HepG2 (cell line): ENCODE measurements around the gene SLC36A2. TPM values are rescaled to one million over a fixed set of nuclear protein-coding genes. Genes with fewer than 3 reads are reported as not detected.

Experiments
- ATAC-seq: fragments of 200-7000 bp; cut with Tn5 transposase; 3 replicates; pipeline ENCODE4 v1.9.1; 2020; ENCODE audit warnings: mild to moderate bottlenecking, moderate library complexity
- BruUV-seq: library from RNA; stranded (reverse); fragments of 400-500 nt; replicated peaks from 2 replicates; lab custom pipeline; 2021; lab: Mats Ljungman, UMichigan
- CTCF ChIA-PET: fragments of 300-600 bp; formaldehyde crosslinking; extraction: SDS; loops from one replicate; lab custom pipeline; 2021; ENCODE audit warnings: low total read pairs, inconsistent platforms, low intra/inter-chr PET ratio; lab: Yijun Ruan, JAX
- POLR2A ChIA-PET: fragments of 350-600 bp; sonication (Branson Sonifier 250); formaldehyde crosslinking; loops from one replicate; lab custom pipeline; 2020; ENCODE audit warnings: antibody characterized with exemption, inconsistent platforms; lab: Yijun Ruan, JAX
- DNase-seq: peaks from one replicate; pipeline ENCODE4 v3.0.0-alpha.2; 2015; ENCODE audit warnings: low spot score
- FAIRE-seq: peaks from 3 replicates; lab custom pipeline; 2011; peaks lifted over from hg19 to GRCh38; lab: Jason Lieb, UNC
- H2AFZ ChIP-seq: one replicate; pipeline ENCODE4 v1.6.1; 2011; ENCODE audit warnings: low read length, inconsistent platforms
- H3K27ac ChIP-seq: fragments of 300-600 bp; 3 replicates; pipeline ENCODE4 v1.8.0; 2011; ENCODE audit warnings: mixed run types, mild to moderate bottlenecking, mixed read lengths, low read length, inconsistent platforms; ENCODE audit not compliant: insufficient read depth; ENCODE audit errors: extremely low read length
- H3K27me3 ChIP-seq, 2 experiments: fragments of 200-600 bp in 1 of 2; 2 replicates in 1 of 2; 3 replicates in 1 of 2; pipeline versions ENCODE4 v1.6.0 to v1.8.0; 2011; ENCODE audit warnings: low read length in 2 of 2, mild to moderate bottlenecking in 2 of 2, moderate library complexity in 2 of 2, inconsistent platforms in 1 of 2; ENCODE audit not compliant: insufficient read depth in 2 of 2, control insufficient read depth in 1 of 2
- H3K36me3 ChIP-seq, 2 experiments: fragments of 200-600 bp in 1 of 2; replicated peaks in 1 of 2; 2 replicates in 1 of 2; 3 replicates in 1 of 2; pipeline versions ENCODE4 v1.5.1 to v1.8.0; 2011; ENCODE audit warnings: low read length in 2 of 2, inconsistent platforms in 1 of 2; ENCODE audit not compliant: insufficient read depth in 2 of 2, control insufficient read depth in 1 of 2
- H3K4me1 ChIP-seq: 2 replicates; pipeline ENCODE4 v1.5.1; 2012; ENCODE audit warnings: low read length, inconsistent platforms; ENCODE audit not compliant: insufficient read depth
- H3K4me2 ChIP-seq: 2 replicates; pipeline ENCODE4 v1.6.0; 2011; ENCODE audit warnings: low read depth, low read length, inconsistent platforms
- H3K4me3 ChIP-seq, 3 experiments: fragments of 200-600 bp in 1 of 3; sonication (generic), shearing (Covaris generic) in 1 of 3; replicated peaks in 1 of 3; 2 replicates each; pipeline ENCODE4 v1.5.1; 2011 to 2016; ENCODE audit warnings: low read length in 3 of 3, inconsistent platforms in 2 of 3, low read depth in 2 of 3, mild to moderate bottlenecking in 2 of 3, control low read depth in 1 of 3, mixed read lengths in 1 of 3; ENCODE audit not compliant: insufficient read depth in 1 of 3
- H3K79me2 ChIP-seq: one replicate; pipeline ENCODE4 v1.6.1; 2011; ENCODE audit warnings: low read length, inconsistent platforms; ENCODE audit not compliant: insufficient read depth
- H3K9ac ChIP-seq: 2 replicates; pipeline ENCODE4 v1.6.0; 2011; ENCODE audit warnings: mild to moderate bottlenecking, low read depth, low read length, inconsistent platforms; ENCODE audit not compliant: insufficient read depth
- H3K9me3 ChIP-seq: 2 replicates; pipeline ENCODE4 v1.5.1; 2012; ENCODE audit warnings: mild to moderate bottlenecking, low read length
- H4K20me1 ChIP-seq: 2 replicates; pipeline ENCODE4 v1.6.0; 2011; ENCODE audit warnings: inconsistent platforms, mild to moderate bottlenecking, low read length, moderate library complexity; ENCODE audit not compliant: insufficient read depth
- KAT8 ChIP-seq: IDR thresholded peaks from 2 replicates; pipeline ENCODE4 v1.6.1; 2016; ENCODE audit warnings: missing genetic modification reagents, missing compliant biosample characterization
- KDM5A ChIP-seq: fragments of 200-600 bp; sonication (generic); IDR thresholded peaks from 2 replicates; pipeline ENCODE4 v1.7.0; 2018; ENCODE audit warnings: antibody characterized with exemption, mild to moderate bottlenecking, low read length, borderline replicate concordance
- PRMT3 ChIP-seq: sonication (generic); formaldehyde crosslinking; IDR thresholded peaks from 2 replicates; pipeline ENCODE4 v1.8.1; 2022; ENCODE audit warnings: low read depth, mild to moderate bottlenecking, moderate library complexity, missing genetic modification reagents, borderline replicate concordance
- SALL2 ChIP-seq: sonication (generic); formaldehyde crosslinking; IDR thresholded peaks from 2 replicates; pipeline ENCODE4 v1.8.1; 2023; ENCODE audit warnings: mild to moderate bottlenecking, missing genetic modification reagents, inconsistent platforms
- SP1 ChIP-seq, 2 experiments: fragments of 450-650 bp in 1 of 2; sonication (generic) in 1 of 2; formaldehyde crosslinking in 1 of 2; IDR thresholded peaks; 2 replicates each; pipeline versions ENCODE4 v1.4.0 to v1.6.1; 2016 to 2020; ENCODE audit warnings: missing genetic modification reagents in 1 of 2
- ZNF136 ChIP-seq: sonication (generic); formaldehyde crosslinking; IDR thresholded peaks from 2 replicates; pipeline ENCODE4 v1.8.1; 2022; ENCODE audit warnings: low read depth, mild to moderate bottlenecking, moderate library complexity, missing genetic modification reagents
- ZNF232 ChIP-seq: sonication (generic); formaldehyde crosslinking; IDR thresholded peaks from 2 replicates; pipeline ENCODE4 v1.4.0; 2020; ENCODE audit warnings: missing genetic modification reagents, borderline replicate concordance
- ZNF274 ChIP-seq: sonication (generic); formaldehyde crosslinking; IDR thresholded peaks from 2 replicates; pipeline ENCODE4 v1.5.1; 2020; ENCODE audit warnings: mild to moderate bottlenecking, missing genetic modification reagents
- ZNF292 ChIP-seq: sonication (generic); formaldehyde crosslinking; IDR thresholded peaks from 2 replicates; pipeline ENCODE4 v1.8.1; 2022; ENCODE audit warnings: mild to moderate bottlenecking, low read depth, missing genetic modification reagents, borderline replicate concordance
- ZNF329 ChIP-seq: sonication (generic); formaldehyde crosslinking; IDR thresholded peaks from 2 replicates; pipeline ENCODE4 v1.9.0; 2021; ENCODE audit warnings: low read depth, mild to moderate bottlenecking, missing genetic modification reagents
- ZNF558 ChIP-seq: sonication (generic); formaldehyde crosslinking; IDR thresholded peaks from 2 replicates; pipeline ENCODE4 v1.9.0; 2022; ENCODE audit warnings: mild to moderate bottlenecking, missing genetic modification reagents, borderline replicate concordance
- ZNF891 ChIP-seq: sonication (generic); formaldehyde crosslinking; IDR thresholded peaks from 2 replicates; pipeline ENCODE4 v1.5.0; 2020; ENCODE audit warnings: mild to moderate bottlenecking, missing genetic modification reagents
- WGBS: methylation state at CpG from one replicate; pipeline ENCODE4 v1.1.6; 2017; ENCODE audit warnings: low lambda C conversion rate; 5-methylcytosine and 5-hydroxymethylcytosine counted together
- in situ Hi-C: cut with HindIII; loops from 2 replicates; pipeline ENCODE4 v1.10.0; 2017; ENCODE audit warnings: low pct_unique_long_range_greater_than_20kb; ENCODE audit not compliant: extremely low pct_ligation_motif_present
- intact Hi-C: fragments of 100-400 bp; cut with micrococcal nuclease; formaldehyde crosslinking; loops from one replicate; pipeline ENCODE4 v1.10.0; 2022; ENCODE audit not compliant: unreplicated experiment
- polyA plus RNA-seq, 8 experiments: library from polyadenylated mRNA; depleted of rRNA in 3 of 8; stranded (reverse) in 7 of 8; unstranded in 1 of 8; fragments of >200 nt; fragmentation: Illumina TruSeq in 4 of 8; extraction: Trizol in 4 of 8; gene quantifications; 2 replicates each; pipeline versions ENCODE4 v1.2.1 to v1.2.3, GENCODE V29; 2011 to 2016; ENCODE audit warnings: low read depth in 4 of 8, missing spikeins in 1 of 8, mixed read lengths in 1 of 8; ENCODE audit not compliant: insufficient read depth in 1 of 8
- total RNA-seq, 5 experiments: library from RNA; depleted of rRNA; stranded (reverse); fragments of >200 nt; fragmentation: Illumina TruSeq; extraction: Trizol; gene quantifications; 2 replicates each; pipeline ENCODE4 v1.2.3, GENCODE V29; 2016; ENCODE audit warnings: low read depth in 1 of 5
- TF ChIP-seq, protein P1 (sequence below), 2 experiments: sonication (generic) in 1 of 2; formaldehyde crosslinking in 1 of 2; IDR thresholded peaks; 2 replicates each; pipeline versions ENCODE4 v1.5.1 to v1.6.1; 2011 to 2020; ENCODE audit warnings: borderline replicate concordance in 1 of 2, low read depth in 1 of 2, low read length in 1 of 2, mild to moderate bottlenecking in 1 of 2, missing genetic modification reagents in 1 of 2, moderate library complexity in 1 of 2
- TF ChIP-seq, protein P2 (sequence below): sonication (generic); formaldehyde crosslinking; IDR thresholded peaks from 2 replicates; pipeline ENCODE4 v1.4.0; 2020; ENCODE audit warnings: missing genetic modification reagents

SLC36A2 gene
- total and polyA plus RNA-seq, 2 of the 13 experiments (the other 11 are each of a cell fraction or from before 2014, with no cell fraction given): 0.03 TPM; not detected in 1

DNA sequence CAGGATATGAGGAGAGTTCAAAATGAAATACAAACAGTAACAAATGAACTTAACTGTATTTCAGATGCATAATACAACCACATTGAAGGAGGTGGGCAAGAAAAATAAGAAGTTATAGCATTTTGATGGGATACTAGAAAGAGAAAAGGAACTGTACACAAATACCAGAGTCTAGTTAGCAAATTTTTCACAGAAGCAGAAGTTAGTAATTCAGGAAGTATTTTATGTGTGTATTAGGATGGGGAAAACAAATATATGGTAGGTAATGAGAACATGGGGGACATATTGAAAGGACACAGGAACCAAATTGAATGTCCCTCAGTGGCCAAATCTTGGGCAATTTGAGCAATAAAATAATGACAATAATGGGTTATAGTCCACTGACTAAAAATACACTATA is 76.0 kb downstream of the SLC36A2 start:
- ChIA-PET POLR2A (interaction anchor here (1.2 kb wide), 1 partner anchor 19 kb away, joined by 6 read pairs; the partner anchor contains the start of gene GM2A), CTCF (no interaction called here)
- Histone ChIP-seq H3K9ac (no peak overlapping the region), H3K4me3 (no peak overlapping the region), H3K36me3 (peaks cover 8 to 24% of the 10 kb centered on the region in 2 experiments; a peak in 4 of 5 replicates), H3K79me2 (no peaks in the 10 kb centered on the region), H3K4me1 (no peaks in the 10 kb centered on the region), H2AFZ (no peak overlapping the region), H3K27ac (no peak overlapping the region), H4K20me1 (no peaks in the 10 kb centered on the region), H3K27me3 (no peaks in the 10 kb centered on the region), H3K9me3 (no peaks in the 10 kb centered on the region), H3K4me2 (no peak overlapping the region)
- TF ChIP-seq ZNF292 (CRISPR knock-in tag): no peak
- TF ChIP-seq SP1 (IDR thresholded peaks at IDR 0.05): no peak
- TF ChIP-seq SP1 (CRISPR knock-in tag; IDR thresholded peaks at IDR 0.05): no peak
- TF ChIP-seq, protein P1, sequence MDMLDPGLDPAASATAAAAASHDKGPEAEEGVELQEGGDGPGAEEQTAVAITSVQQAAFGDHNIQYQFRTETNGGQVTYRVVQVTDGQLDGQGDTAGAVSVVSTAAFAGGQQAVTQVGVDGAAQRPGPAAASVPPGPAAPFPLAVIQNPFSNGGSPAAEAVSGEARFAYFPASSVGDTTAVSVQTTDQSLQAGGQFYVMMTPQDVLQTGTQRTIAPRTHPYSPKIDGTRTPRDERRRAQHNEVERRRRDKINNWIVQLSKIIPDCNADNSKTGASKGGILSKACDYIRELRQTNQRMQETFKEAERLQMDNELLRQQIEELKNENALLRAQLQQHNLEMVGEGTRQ (IDR thresholded peaks at IDR 0.05; ENCODE audit: low read depth, low read length): no peak
- TF ChIP-seq, protein P1 (CRISPR knock-in tag; IDR thresholded peaks at IDR 0.05; ENCODE audit: borderline replicate concordance): no peak
- FAIRE-seq (no peak), ATAC-seq (no peak), DNase-seq (no peak)
- in situ Hi-C loops: no loop called here
- BruUV-seq: no TSS peak
- intact Hi-C loops: no loop called here

DNA sequence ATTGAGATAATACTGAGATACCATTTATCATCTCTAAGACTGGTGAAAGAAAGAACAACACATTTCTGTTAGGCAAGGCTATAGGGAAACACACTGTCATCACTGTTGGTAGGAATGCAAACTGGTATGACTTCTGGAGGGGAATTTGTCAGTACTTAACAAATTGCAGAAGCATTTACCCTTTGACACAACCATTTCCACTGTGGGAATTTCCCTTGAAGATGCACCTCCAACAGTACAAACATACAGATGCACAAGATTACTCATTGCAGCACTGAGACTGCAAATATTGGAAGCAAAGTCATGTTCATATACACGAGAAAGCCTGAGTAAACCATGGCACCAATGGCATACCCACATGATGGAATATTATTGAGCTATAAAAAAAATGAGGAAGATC is 76.8 kb downstream of the SLC36A2 start:
- no peak overlapping the region for H3K4me2 ChIP-seq
- no peaks in the 10 kb centered on the region for H3K4me1 ChIP-seq
- no peaks in the 10 kb centered on the region for H4K20me1 ChIP-seq
- no peak for FAIRE-seq
- POLR2A ChIA-PET: interaction anchor here (1.2 kb wide), 1 partner anchor 18 kb away, joined by 6 read pairs; the partner anchor contains the start of gene GM2A
- 66% methylated on average over 1 of the region's 1 CpG for WGBS
- H3K4me3 ChIP-seq: no peak overlapping the region
- CTCF ChIA-PET: no interaction called here
- no peaks in the 10 kb centered on the region for H3K79me2 ChIP-seq
- no peak for DNase-seq
- in situ Hi-C loops (no loop called here), intact Hi-C loops (no loop called here)
- H3K27ac ChIP-seq: no peak overlapping the region
- H3K9ac ChIP-seq: no peak overlapping the region
- H3K9me3 ChIP-seq: no peaks in the 10 kb centered on the region
- H3K27me3 ChIP-seq: no peaks in the 10 kb centered on the region
- BruUV-seq: no TSS peak
- no peak for ATAC-seq
- H2AFZ ChIP-seq: no peak overlapping the region
- peaks cover 9 to 24% of the 10 kb centered on the region in 2 experiments; a peak in 4 of 5 replicates for H3K36me3 ChIP-seq
- no peak for TF ChIP-seq KAT8 (CRISPR knock-in tag)
- TF ChIP-seq ZNF329 (CRISPR knock-in tag): no peak
- TF ChIP-seq, protein P2, sequence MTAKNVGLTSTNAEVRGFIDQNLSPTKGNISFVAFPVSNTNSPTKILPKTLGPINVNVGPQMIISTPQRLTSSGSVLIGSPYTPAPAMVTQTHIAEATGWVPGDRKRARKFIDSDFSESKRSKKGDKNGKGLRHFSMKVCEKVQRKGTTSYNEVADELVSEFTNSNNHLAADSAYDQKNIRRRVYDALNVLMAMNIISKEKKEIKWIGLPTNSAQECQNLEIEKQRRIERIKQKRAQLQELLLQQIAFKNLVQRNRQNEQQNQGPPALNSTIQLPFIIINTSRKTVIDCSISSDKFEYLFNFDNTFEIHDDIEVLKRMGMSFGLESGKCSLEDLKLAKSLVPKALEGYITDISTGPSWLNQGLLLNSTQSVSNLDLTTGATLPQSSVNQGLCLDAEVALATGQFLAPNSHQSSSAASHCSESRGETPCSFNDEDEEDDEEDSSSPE (CRISPR knock-in tag): no peak
- TF ChIP-seq ZNF558 (CRISPR knock-in tag): no peak
- no peak for TF ChIP-seq ZNF232 (CRISPR knock-in tag)
- no peak for TF ChIP-seq ZNF891 (CRISPR knock-in tag)
- TF ChIP-seq SALL2 (CRISPR knock-in tag): no peak
- TF ChIP-seq PRMT3: no peak
- no peak for TF ChIP-seq ZNF274 (CRISPR knock-in tag)
- TF ChIP-seq ZNF136 (CRISPR knock-in tag): no peak
- TF ChIP-seq KDM5A: no peak
